PFSK-1 (cell line): ENCODE measurements around the gene PDE6H.

Experiments used
- FOXP2 ChIP-seq: optimal IDR thresholded peaks from 2 replicates; pipeline ENCODE3; 2011; ENCODE audit warnings: borderline replicate concordance, control low read depth, inconsistent platforms; ENCODE audit not compliant: insufficient read depth; ENCODE audit errors: extremely low read length, extremely low read depth
- POLR2AphosphoS5 ChIP-seq: IDR thresholded peaks from 2 replicates; pipeline ENCODE4 v1.6.1; 2012; ENCODE audit warnings: low read depth, mild to moderate bottlenecking, control low read depth, low read length, moderate library complexity
- REST ChIP-seq, 2 experiments: IDR thresholded peaks; 2 replicates each; pipeline versions ENCODE4 v1.6.1 to v1.8.0; 2011 to 2012; ENCODE audit warnings: low read depth in 2 of 2, low read length in 2 of 2, control low read depth in 1 of 2, inconsistent platforms in 1 of 2, mild to moderate bottlenecking in 1 of 2, moderate library complexity in 1 of 2; ENCODE audit not compliant: insufficient read depth in 1 of 2
- SIN3A ChIP-seq: IDR thresholded peaks from 2 replicates; pipeline ENCODE4 v1.6.1; 2012; ENCODE audit warnings: mild to moderate bottlenecking, low read length, moderate library complexity, borderline replicate concordance; ENCODE audit not compliant: insufficient read depth
- TAF1 ChIP-seq: IDR thresholded peaks from 2 replicates; pipeline ENCODE4 v1.6.1; 2012; ENCODE audit warnings: low read length, control low read depth, borderline replicate concordance; ENCODE audit not compliant: insufficient read depth

PDE6H gene

GRCh38 chr12:14982562-14982961 lies 9.7 kb downstream of the PDE6H start:
- TF ChIP-seq FOXP2 (no peak), REST (IDR thresholded peaks at IDR 0.05; ENCODE audit: insufficient read depth in 1 of 2, low read depth in 2 of 2, low read length in 2 of 2) (no peak), TAF1 (no peak)

GRCh38 chr12:14982991-14983390 lies 10.1 kb downstream of the PDE6H start:
- TF ChIP-seq REST (IDR thresholded peaks at IDR 0.05; ENCODE audit: insufficient read depth in 1 of 2, low read depth in 2 of 2, low read length in 2 of 2) (no peak), FOXP2 (no peak), TAF1 (no peak), SIN3A (no peak), POLR2AphosphoS5 (no peak)

- TF ChIP-seq POLR2AphosphoS5: no peak
- TF ChIP-seq FOXP2: no peak
- TF ChIP-seq SIN3A: no peak
- no peak for TF ChIP-seq TAF1
- no peak for TF ChIP-seq REST (IDR thresholded peaks at IDR 0.05; ENCODE audit: insufficient read depth in 1 of 2, low read depth in 2 of 2, low read length in 2 of 2)
These were observed 11.2 kb downstream of the PDE6H start for GRCh38 chr12:14984036-14984435.

GRCh38 chr12:14984766-14985285 lies 12.0 kb downstream of the PDE6H start:
- no peak for TF ChIP-seq TAF1
- no peak for TF ChIP-seq REST (IDR thresholded peaks at IDR 0.05; ENCODE audit: insufficient read depth in 1 of 2, low read depth in 2 of 2, low read length in 2 of 2)
- no peak for TF ChIP-seq FOXP2
- no peak for TF ChIP-seq POLR2AphosphoS5
- TF ChIP-seq SIN3A: no peak

GRCh38 chr12:14986449-14986848 lies 13.6 kb downstream of the PDE6H start:
- TF ChIP-seq REST (IDR thresholded peaks at IDR 0.05; ENCODE audit: insufficient read depth in 1 of 2, low read depth in 2 of 2, low read length in 2 of 2) (no peak), FOXP2 (no peak), POLR2AphosphoS5 (no peak), SIN3A (no peak), TAF1 (no peak)
